ENCODE data around the gene DLL4. TPM values are rescaled to one million over a fixed set of nuclear protein-coding genes. Genes with fewer than 3 reads are reported as not detected.

DLL4 gene
- total RNA-seq, 2 experiments from 2014 or later, result 0.15 to 0.19 TPM

- POLR2A ChIA-PET, result interaction anchor here (0.6 to 3.9 kb wide), 10 partner anchors 11 to 476 kb away, joined by 3 to 36 read pairs (median 5); partner anchors contain the start of gene VPS18
Observed at GRCh38 chr15:40952301-40952900, 23.3 kb downstream of the DLL4 start.

GRCh38 chr15:40952901-40953712, 24.0 kb downstream of the DLL4 start, which contains the start of gene CHAC1:
CHAC1 (plus strand) TSS chr15:40953471; CDS start chr15:40953584, 113 bp downstream.
- no peaks in the 10 kb centered on the region for H3K9me2 ChIP-seq (ENCODE audit: insufficient read depth, low read length)
- no TSS peak for BruUV-seq (replicated peaks)
- intact Hi-C loops (cut with micrococcal nuclease; ENCODE audit: unreplicated experiment), result loop anchor here (1.0 to 5.0 kb wide), 3 partner anchors 47 to 379 kb away; partner anchors contain the start of genes NUSAP1 and OIP5
- H3K4me2 ChIP-seq (ENCODE audit: low read length), result peak within 1 kb of the TSS; percentile 89
- DNase-seq (ENCODE audit: low spot score), result peak; percentile 99
- peaks cover 6% of the 10 kb centered on the region; the same call in 1 of the 2 replicates for H3K79me2 ChIP-seq (ENCODE audit: insufficient read depth, low read depth, low read length)
- H4K20me1 ChIP-seq (ENCODE audit: insufficient read depth, low read length), result no peaks in the 10 kb centered on the region
- H2AFZ ChIP-seq (ENCODE audit: low read length), result peak within 1 kb of the TSS; percentile 66
- no peaks in the 10 kb centered on the region for H3K9me3 ChIP-seq (ENCODE audit: low read length)
- CTCF ChIA-PET (ENCODE audit: unreplicated experiment), result interaction anchor here (0.5 to 1.2 kb wide), 3 partner anchors 9 to 28 kb away, joined by 3 read pairs; no protein-coding TSS in a partner anchor
- POLR2A ChIA-PET, result interaction anchor here (0.6 to 3.9 kb wide), 9 partner anchors 10 to 475 kb away, joined by 3 to 36 read pairs (median 5); partner anchors contain the start of gene VPS18
- TF ChIP-seq EZH2phosphoT487 (IDR thresholded peaks at IDR 0.05; ENCODE audit: borderline replicate concordance, low read depth, low read length), result no peak
- TF ChIP-seq CTCF (conservative IDR thresholded peaks at IDR 0.05; ENCODE audit: low read length), result peak; percentile 19; the same call in 1 of the 2 replicates
- H3K4me1 ChIP-seq (ENCODE audit: insufficient read depth, low read length, poor library complexity, severe bottlenecking), result peaks cover 26% of the 10 kb centered on the region
- H3K36me3 ChIP-seq (ENCODE audit: insufficient read depth, low read length), result peaks cover 20% of the 10 kb centered on the region
- peak within 1 kb of the TSS; percentile 83 for H3K4me3 ChIP-seq (ENCODE audit: low read depth, low read length, poor library complexity, severe bottlenecking)
- peak within 1 kb of the TSS; percentile 69 for H3K27ac ChIP-seq (ENCODE audit: low read depth, low read length, poor library complexity, severe bottlenecking)

More at GRCh38 chr15:40952301-40952900, 23.3 kb downstream of the DLL4 start:
- intact Hi-C loops (cut with micrococcal nuclease; ENCODE audit: unreplicated experiment), result loop anchor here (5.0 kb wide), 2 partner anchors 95 to 380 kb away; partner anchors contain the start of genes NUSAP1 and OIP5
- H3K9me2 ChIP-seq (ENCODE audit: insufficient read depth, low read length), result no peaks in the 10 kb centered on the region
- TF ChIP-seq EZH2phosphoT487 (IDR thresholded peaks at IDR 0.05; ENCODE audit: borderline replicate concordance, low read depth, low read length) (no peak), CTCF (conservative IDR thresholded peaks at IDR 0.05; ENCODE audit: low read length) (no peak)
- peak overlapping the region; percentile 89 for H3K4me2 ChIP-seq (ENCODE audit: low read length)
- no peaks in the 10 kb centered on the region for H3K9me3 ChIP-seq (ENCODE audit: low read length)
- peak overlapping the region; percentile 69 for H3K27ac ChIP-seq (ENCODE audit: low read depth, low read length, poor library complexity, severe bottlenecking)
- no peaks in the 10 kb centered on the region for H4K20me1 ChIP-seq (ENCODE audit: insufficient read depth, low read length)
- peaks cover 6% of the 10 kb centered on the region; the same call in 1 of the 2 replicates for H3K79me2 ChIP-seq (ENCODE audit: insufficient read depth, low read depth, low read length)
- CTCF ChIA-PET (ENCODE audit: unreplicated experiment), result interaction anchor here (1.0 kb wide), 1 partner anchor 10 kb away, joined by 3 read pairs; no protein-coding TSS in a partner anchor
- H3K4me1 ChIP-seq (ENCODE audit: insufficient read depth, low read length, poor library complexity, severe bottlenecking), result peaks cover 26% of the 10 kb centered on the region
- no peak for DNase-seq (ENCODE audit: low spot score)
- peaks cover 20% of the 10 kb centered on the region for H3K36me3 ChIP-seq (ENCODE audit: insufficient read depth, low read length)
- H3K4me3 ChIP-seq (ENCODE audit: low read depth, low read length, poor library complexity, severe bottlenecking), result peak overlapping the region; percentile 83
- BruUV-seq (replicated peaks), result no TSS peak
- H2AFZ ChIP-seq (ENCODE audit: low read length), result peak overlapping the region; percentile 66
